Measurements from ENCODE around the gene EXOSC10. TPM values are rescaled to one million over a fixed set of nuclear protein-coding genes. Genes with fewer than 3 reads are reported as not detected.

EXOSC10 gene
- total and polyA plus RNA-seq, 2 experiments from 2014 or later: 47.0 to 47.2 TPM

DNA sequence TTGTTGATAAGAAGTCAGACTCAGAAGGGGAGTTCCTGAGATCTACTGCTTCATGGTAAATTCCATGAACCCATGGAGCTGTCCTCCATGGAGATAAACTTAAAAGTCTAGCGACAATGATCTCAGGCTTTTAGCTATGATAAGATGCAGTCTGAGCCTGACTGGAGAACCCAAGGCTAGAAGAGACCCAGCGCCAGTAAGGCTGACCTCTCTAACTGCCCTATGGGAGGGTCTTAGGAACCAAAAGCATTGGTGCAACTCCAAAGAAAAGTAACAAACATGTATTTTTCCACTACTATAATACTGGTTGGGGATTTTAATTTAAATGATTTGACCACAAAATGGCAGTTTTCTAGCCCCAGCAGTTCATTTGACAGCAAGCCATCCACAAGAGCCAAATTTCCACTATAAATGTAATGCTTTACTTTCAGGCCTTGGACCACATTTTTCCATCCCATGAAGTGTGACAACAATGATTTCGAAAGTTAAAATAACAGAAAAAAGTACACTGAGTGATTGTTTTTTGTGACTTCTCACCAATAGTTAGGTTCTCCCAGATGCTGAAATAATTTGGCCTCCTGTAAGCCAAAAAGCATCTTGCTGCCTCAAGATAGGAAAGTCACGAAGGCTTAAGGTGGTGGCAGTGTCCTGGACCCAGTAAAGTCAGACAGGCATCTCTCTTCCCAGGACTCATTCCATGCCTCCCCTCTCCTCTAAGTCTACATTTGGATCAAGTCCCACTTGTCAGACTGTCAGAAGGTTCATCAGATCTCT lies 43.1 kb upstream of the EXOSC10 start:
- no peaks in the 10 kb centered on the region for H4K20me1 ChIP-seq (ENCODE audit: insufficient read depth, poor library complexity, severe bottlenecking)
- H3K27me3 ChIP-seq: no peaks in the 10 kb centered on the region
- H3K4me2 ChIP-seq: no peak overlapping the region
- H2AFZ ChIP-seq: no peak overlapping the region
- DNase-seq (ENCODE audit: low spot score): no peak
- H3K4me1 ChIP-seq (ENCODE audit: insufficient read depth): no peaks in the 10 kb centered on the region
- no peak for TF ChIP-seq EZH2phosphoT487 (IDR thresholded peaks at IDR 0.05; ENCODE audit: low read depth, severe bottlenecking, unreplicated experiment)
- TF ChIP-seq, protein P1, sequence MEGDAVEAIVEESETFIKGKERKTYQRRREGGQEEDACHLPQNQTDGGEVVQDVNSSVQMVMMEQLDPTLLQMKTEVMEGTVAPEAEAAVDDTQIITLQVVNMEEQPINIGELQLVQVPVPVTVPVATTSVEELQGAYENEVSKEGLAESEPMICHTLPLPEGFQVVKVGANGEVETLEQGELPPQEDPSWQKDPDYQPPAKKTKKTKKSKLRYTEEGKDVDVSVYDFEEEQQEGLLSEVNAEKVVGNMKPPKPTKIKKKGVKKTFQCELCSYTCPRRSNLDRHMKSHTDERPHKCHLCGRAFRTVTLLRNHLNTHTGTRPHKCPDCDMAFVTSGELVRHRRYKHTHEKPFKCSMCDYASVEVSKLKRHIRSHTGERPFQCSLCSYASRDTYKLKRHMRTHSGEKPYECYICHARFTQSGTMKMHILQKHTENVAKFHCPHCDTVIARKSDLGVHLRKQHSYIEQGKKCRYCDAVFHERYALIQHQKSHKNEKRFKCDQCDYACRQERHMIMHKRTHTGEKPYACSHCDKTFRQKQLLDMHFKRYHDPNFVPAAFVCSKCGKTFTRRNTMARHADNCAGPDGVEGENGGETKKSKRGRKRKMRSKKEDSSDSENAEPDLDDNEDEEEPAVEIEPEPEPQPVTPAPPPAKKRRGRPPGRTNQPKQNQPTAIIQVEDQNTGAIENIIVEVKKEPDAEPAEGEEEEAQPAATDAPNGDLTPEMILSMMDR (IDR thresholded peaks at IDR 0.05; ENCODE audit: poor library complexity): no peak
- TF ChIP-seq EZH2 (IDR thresholded peaks at IDR 0.05; ENCODE audit: borderline replicate concordance): no peak
- H3K4me3 ChIP-seq: no peak overlapping the region
- H3K36me3 ChIP-seq (replicated peaks; ENCODE audit: insufficient read depth, low read depth): no peaks in the 10 kb centered on the region
- H3K9me2 ChIP-seq (replicated peaks; ENCODE audit: insufficient read depth): no peaks in the 10 kb centered on the region
- H3K79me2 ChIP-seq: no peaks in the 10 kb centered on the region
- H3K9me3 ChIP-seq (ENCODE audit: low read depth): no peaks in the 10 kb centered on the region
- 93% methylated on average over 4 of the region's 4 CpGs for WGBS (ENCODE audit: low lambda C conversion rate, missing lambda C conversion rate)
- no peak overlapping the region for H3K27ac ChIP-seq

DNA sequence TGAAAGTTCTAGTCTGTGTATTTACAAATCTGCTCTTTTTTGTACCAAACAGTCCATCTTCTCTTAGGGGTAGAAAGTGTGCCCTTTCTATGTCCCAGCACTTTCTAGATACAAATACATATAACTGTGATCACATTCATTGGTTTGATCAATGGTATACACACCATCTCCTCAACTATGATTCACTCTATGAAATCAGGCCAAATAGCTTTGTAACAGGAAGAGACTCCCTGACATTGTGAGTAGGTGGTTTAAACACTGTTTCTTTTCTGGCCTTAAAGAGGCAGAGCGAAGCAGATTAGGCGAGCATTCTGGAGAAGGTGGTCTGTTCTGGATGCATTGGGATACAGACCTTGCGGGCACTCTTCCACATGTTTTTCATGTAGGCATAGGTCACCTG lies 39.3 kb upstream of the EXOSC10 start:
- H3K27ac ChIP-seq: no peak overlapping the region
- H3K9me2 ChIP-seq (replicated peaks; ENCODE audit: insufficient read depth): no peaks in the 10 kb centered on the region
- no peaks in the 10 kb centered on the region for H4K20me1 ChIP-seq (ENCODE audit: insufficient read depth, poor library complexity, severe bottlenecking)
- H3K27me3 ChIP-seq: no peaks in the 10 kb centered on the region
- TF ChIP-seq, protein P1 (IDR thresholded peaks at IDR 0.05; ENCODE audit: poor library complexity): no peak
- no peak for TF ChIP-seq EZH2 (IDR thresholded peaks at IDR 0.05; ENCODE audit: borderline replicate concordance)
- TF ChIP-seq EZH2phosphoT487 (IDR thresholded peaks at IDR 0.05; ENCODE audit: low read depth, severe bottlenecking, unreplicated experiment): no peak
- peaks cover 6% of the 10 kb centered on the region for H3K4me1 ChIP-seq (ENCODE audit: insufficient read depth)
- no peak overlapping the region for H2AFZ ChIP-seq
- WGBS (ENCODE audit: low lambda C conversion rate, missing lambda C conversion rate): 98% methylated on average over 3 of the region's 3 CpGs
- no peak for DNase-seq (ENCODE audit: low spot score)
- H3K79me2 ChIP-seq: no peaks in the 10 kb centered on the region
- no peak overlapping the region for H3K4me2 ChIP-seq
- no peak overlapping the region for H3K4me3 ChIP-seq
- H3K36me3 ChIP-seq (replicated peaks; ENCODE audit: insufficient read depth, low read depth): no peaks in the 10 kb centered on the region
- no peaks in the 10 kb centered on the region for H3K9me3 ChIP-seq (ENCODE audit: low read depth)

DNA sequence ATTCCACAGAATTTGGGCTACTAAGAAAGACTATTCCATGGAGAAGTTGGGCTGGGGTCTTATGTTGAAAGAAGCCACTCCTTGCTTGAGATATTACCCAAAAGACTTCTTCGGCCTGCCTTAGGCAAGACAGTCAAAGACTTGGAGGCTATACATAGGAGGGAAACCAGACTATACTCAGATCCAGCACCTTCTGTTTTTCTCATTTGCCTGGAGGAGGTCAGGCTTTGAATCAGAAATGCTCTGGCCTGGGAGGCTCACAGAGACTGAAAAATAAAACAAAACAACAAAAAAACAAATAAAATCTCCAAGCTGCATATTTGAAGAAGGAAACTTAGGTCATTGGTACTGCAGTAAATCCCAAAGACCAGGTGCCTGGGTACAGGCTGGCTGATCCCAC lies 38.4 kb upstream of the EXOSC10 start:
- H3K4me3 ChIP-seq: no peak overlapping the region
- no peaks in the 10 kb centered on the region for H4K20me1 ChIP-seq (ENCODE audit: insufficient read depth, poor library complexity, severe bottlenecking)
- no peaks in the 10 kb centered on the region for H3K36me3 ChIP-seq (replicated peaks; ENCODE audit: insufficient read depth, low read depth)
- no peaks in the 10 kb centered on the region for H3K9me3 ChIP-seq (ENCODE audit: low read depth)
- no peak overlapping the region for H3K27ac ChIP-seq
- H3K79me2 ChIP-seq: no peaks in the 10 kb centered on the region
- WGBS (ENCODE audit: low lambda C conversion rate, missing lambda C conversion rate): 71% methylated on average over 1 of the region's 1 CpG
- H2AFZ ChIP-seq: no peak overlapping the region
- H3K4me1 ChIP-seq (ENCODE audit: insufficient read depth): peaks cover 6% of the 10 kb centered on the region
- no peak overlapping the region for H3K4me2 ChIP-seq
- H3K9me2 ChIP-seq (replicated peaks; ENCODE audit: insufficient read depth): no peaks in the 10 kb centered on the region
- TF ChIP-seq, protein P1 (IDR thresholded peaks at IDR 0.05; ENCODE audit: poor library complexity): no peak
- TF ChIP-seq EZH2 (IDR thresholded peaks at IDR 0.05; ENCODE audit: borderline replicate concordance) (no peak), EZH2phosphoT487 (IDR thresholded peaks at IDR 0.05; ENCODE audit: low read depth, severe bottlenecking, unreplicated experiment) (no peak)
- no peak for DNase-seq (ENCODE audit: low spot score)
- no peaks in the 10 kb centered on the region for H3K27me3 ChIP-seq

All from hepatocyte (in vitro differentiated cells).